Activated naive CD8-positive, alpha-beta T cell (primary cell): ENCODE data around the gene CAMK2N1.

Source experiments
- H3K27ac Mint-ChIP-seq: one replicate; pipeline ENCODE4 v1.8.0; 2021; ENCODE audit warnings: mixed read lengths
- H3K27me3 Mint-ChIP-seq: one replicate; pipeline ENCODE4 v1.8.0; 2021; ENCODE audit warnings: mixed read lengths
- H3K36me3 Mint-ChIP-seq: one replicate; pipeline ENCODE4 v1.8.0; 2021; ENCODE audit warnings: mixed read lengths
- H3K4me1 Mint-ChIP-seq: one replicate; pipeline ENCODE4 v1.8.0; 2021; ENCODE audit warnings: low read depth, mixed read lengths
- H3K4me3 Mint-ChIP-seq: one replicate; pipeline ENCODE4 v1.8.0; 2021; ENCODE audit warnings: mild to moderate bottlenecking, mixed read lengths
- H3K9me3 Mint-ChIP-seq: one replicate; pipeline ENCODE4 v1.8.0; 2021; ENCODE audit warnings: low read depth, mixed read lengths

The CAMK2N1 gene

DNA sequence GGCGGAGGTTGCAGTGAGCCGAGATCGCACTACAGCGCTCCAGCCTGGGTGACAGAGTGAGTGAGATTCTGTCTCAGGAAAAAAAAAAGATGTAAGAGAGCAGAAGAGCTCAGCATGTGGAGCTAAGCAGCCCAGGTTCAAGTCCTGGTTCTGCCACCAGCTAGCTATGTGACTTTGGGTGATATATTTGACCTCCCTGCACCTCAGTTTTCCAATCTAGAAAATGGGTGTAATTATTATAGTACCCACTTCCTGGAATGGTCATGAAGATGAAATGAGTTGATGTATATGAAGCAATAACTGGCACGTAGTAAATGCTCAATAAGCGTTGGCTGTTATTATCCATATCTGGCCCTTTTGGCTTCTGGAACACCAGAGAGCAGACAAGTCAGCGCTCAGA lies 38.2 kb downstream of the CAMK2N1 start:
- H3K4me3 Mint-ChIP-seq, result no peak overlapping the region
- H3K27ac Mint-ChIP-seq, result no peak overlapping the region
- H3K9me3 Mint-ChIP-seq, result no peaks in the 10 kb centered on the region
- no peaks in the 10 kb centered on the region for H3K4me1 Mint-ChIP-seq
- H3K36me3 Mint-ChIP-seq, result no peaks in the 10 kb centered on the region
- peaks cover 12% of the 10 kb centered on the region for H3K27me3 Mint-ChIP-seq

- Mint-ChIP-seq H3K4me3 (no peak overlapping the region), H3K27ac (no peak overlapping the region), H3K27me3 (peaks cover 12% of the 10 kb centered on the region), H3K4me1 (no peaks in the 10 kb centered on the region), H3K36me3 (no peaks in the 10 kb centered on the region), H3K9me3 (no peaks in the 10 kb centered on the region)
Measured at GRCh38 chr1:20446796-20447195, 39.2 kb downstream of the CAMK2N1 start.

DNA sequence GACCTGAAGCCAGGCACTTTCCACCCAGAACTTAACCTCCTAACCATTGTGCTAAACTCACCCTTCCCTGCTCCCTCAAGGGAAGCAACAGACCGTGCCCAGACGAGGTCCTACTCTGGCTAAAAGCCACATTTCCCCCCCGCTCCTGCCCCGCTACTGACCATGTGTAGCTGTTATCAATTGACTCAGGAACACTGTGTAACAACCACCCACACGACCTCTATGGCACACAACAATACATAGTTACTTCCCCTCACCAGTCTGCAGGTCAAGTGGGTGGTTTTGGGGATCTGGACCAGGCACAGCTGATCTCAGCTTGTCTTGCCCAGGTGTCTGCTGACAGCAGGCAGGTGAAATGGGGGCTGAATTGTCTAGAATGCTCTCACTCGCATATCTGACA lies 40.1 kb downstream of the CAMK2N1 start:
- Mint-ChIP-seq H3K27me3 (peaks cover 12% of the 10 kb centered on the region), H3K4me3 (no peak overlapping the region), H3K27ac (no peak overlapping the region), H3K9me3 (no peaks in the 10 kb centered on the region), H3K4me1 (no peaks in the 10 kb centered on the region), H3K36me3 (no peaks in the 10 kb centered on the region)

- Mint-ChIP-seq H3K4me1 (no peaks in the 10 kb centered on the region), H3K9me3 (no peaks in the 10 kb centered on the region), H3K27ac (no peak overlapping the region)
Measured at GRCh38 chr1:20443703-20444586, 42.1 kb downstream of the CAMK2N1 start.

DNA sequence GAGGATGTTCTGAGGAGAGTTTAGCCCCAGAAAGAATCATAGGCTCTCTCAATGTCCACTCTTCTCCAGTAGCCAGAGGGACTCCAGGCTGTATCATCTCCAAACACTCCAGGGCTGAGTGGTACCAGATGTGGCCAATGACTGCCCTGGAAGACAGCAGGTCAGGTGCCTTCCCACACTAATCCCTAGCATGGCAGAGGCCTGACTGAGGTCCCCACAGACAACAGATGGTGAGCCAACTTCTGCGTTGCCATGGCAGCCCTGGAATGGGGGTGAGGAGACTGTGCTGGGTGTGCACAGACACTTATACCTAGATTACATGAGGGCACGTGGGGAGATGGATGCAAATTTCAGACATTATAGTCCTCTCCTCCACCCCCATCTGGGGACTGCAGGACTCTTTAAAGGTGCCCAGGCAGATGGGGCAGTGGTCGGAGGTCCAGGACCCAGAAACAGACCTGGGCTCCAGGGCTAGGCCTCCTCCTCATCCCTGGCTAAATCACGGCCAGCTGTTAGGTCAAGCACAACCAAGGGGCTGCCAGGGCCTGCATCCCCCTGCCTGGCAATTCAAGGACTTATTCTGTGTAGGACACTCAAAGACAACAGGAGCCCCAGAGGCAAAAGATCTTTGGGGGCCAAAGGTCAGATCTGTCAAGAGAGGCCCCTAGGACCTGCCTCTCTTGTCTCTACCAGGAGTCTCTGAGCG lies 42.9 kb downstream of the CAMK2N1 start:
- Mint-ChIP-seq H3K4me1 (no peaks in the 10 kb centered on the region), H3K9me3 (no peaks in the 10 kb centered on the region), H3K27ac (no peak overlapping the region), H3K36me3 (no peaks in the 10 kb centered on the region), H3K27me3 (peaks cover 2% of the 10 kb centered on the region), H3K4me3 (no peak overlapping the region)

More at GRCh38 chr1:20443703-20444586, 42.1 kb downstream of the CAMK2N1 start:
- no peak overlapping the region for H3K4me3 Mint-ChIP-seq
- peaks cover 2% of the 10 kb centered on the region for H3K27me3 Mint-ChIP-seq
- H3K36me3 Mint-ChIP-seq, result no peaks in the 10 kb centered on the region

DNA sequence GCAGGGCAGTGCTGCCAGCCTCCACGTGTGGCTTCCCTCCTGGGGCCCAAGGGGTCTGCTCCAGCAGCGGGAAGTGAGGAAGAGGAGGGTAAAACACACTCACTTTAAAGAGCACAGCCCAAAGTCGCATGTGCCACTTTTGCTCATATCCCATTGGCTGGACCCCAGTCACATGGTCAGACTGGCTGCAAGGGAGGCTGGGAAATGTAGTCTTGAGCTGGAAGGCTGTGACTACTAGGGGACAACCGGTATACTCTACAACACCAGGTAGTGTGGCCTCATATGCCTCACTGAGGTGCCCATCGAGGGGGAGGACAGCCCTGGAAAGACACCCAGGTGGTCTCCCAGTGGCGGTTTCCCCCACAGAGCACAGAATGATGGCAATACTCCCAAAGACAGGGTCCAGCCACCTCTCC lies 45.2 kb downstream of the CAMK2N1 start:
- H3K4me1 Mint-ChIP-seq, result no peaks in the 10 kb centered on the region
- H3K4me3 Mint-ChIP-seq, result no peak overlapping the region
- H3K27me3 Mint-ChIP-seq, result peaks cover 7% of the 10 kb centered on the region
- H3K9me3 Mint-ChIP-seq, result no peaks in the 10 kb centered on the region
- no peak overlapping the region for H3K27ac Mint-ChIP-seq
- no peaks in the 10 kb centered on the region for H3K36me3 Mint-ChIP-seq

GRCh38 chr1:20439282-20439681 lies 46.7 kb downstream of the CAMK2N1 start:
- Mint-ChIP-seq H3K36me3 (no peaks in the 10 kb centered on the region), H3K4me1 (no peaks in the 10 kb centered on the region), H3K4me3 (no peak overlapping the region), H3K27ac (no peak overlapping the region), H3K9me3 (no peaks in the 10 kb centered on the region), H3K27me3 (peaks cover 13% of the 10 kb centered on the region)

- no peaks in the 10 kb centered on the region for H3K36me3 Mint-ChIP-seq
- H3K27ac Mint-ChIP-seq, result no peak overlapping the region
- H3K27me3 Mint-ChIP-seq, result peaks cover 17% of the 10 kb centered on the region
- H3K4me3 Mint-ChIP-seq, result no peak overlapping the region
- no peaks in the 10 kb centered on the region for H3K4me1 Mint-ChIP-seq
- no peaks in the 10 kb centered on the region for H3K9me3 Mint-ChIP-seq
Measured at GRCh38 chr1:20437640-20438039, 48.4 kb downstream of the CAMK2N1 start.

DNA sequence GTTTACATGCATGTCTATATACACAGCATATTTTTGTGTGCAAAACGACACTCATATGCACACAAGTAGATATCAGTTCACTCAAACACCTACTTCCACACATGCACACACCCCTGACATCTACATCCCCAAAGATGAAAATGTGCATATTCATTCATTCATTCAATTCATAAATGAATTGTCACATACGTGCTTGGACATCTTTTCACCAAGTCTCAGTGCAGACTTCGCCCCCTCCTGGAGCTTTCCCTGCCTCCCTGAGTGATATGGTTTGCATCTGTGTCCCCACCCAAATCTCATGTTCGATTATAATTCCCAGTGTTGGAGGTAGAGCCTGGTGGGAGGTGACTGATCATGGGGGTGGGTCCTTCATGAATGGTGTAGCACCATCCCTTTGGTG lies 53.1 kb downstream of the CAMK2N1 start:
- H3K27me3 Mint-ChIP-seq, result peaks cover 29% of the 10 kb centered on the region
- H3K9me3 Mint-ChIP-seq, result no peaks in the 10 kb centered on the region
- no peak overlapping the region for H3K27ac Mint-ChIP-seq
- H3K36me3 Mint-ChIP-seq, result no peaks in the 10 kb centered on the region
- H3K4me1 Mint-ChIP-seq, result no peaks in the 10 kb centered on the region
- no peak overlapping the region for H3K4me3 Mint-ChIP-seq
